OCI-M2 (cell line): ENCODE measurements around the gene ADAMTS17.

ENCODE experiments used
- DNase-seq: peaks from one replicate; lab custom pipeline; 2025; ENCODE audit not compliant: unreplicated experiment; lab: John Stamatoyannopoulos, UW

ADAMTS17 gene

DNA sequence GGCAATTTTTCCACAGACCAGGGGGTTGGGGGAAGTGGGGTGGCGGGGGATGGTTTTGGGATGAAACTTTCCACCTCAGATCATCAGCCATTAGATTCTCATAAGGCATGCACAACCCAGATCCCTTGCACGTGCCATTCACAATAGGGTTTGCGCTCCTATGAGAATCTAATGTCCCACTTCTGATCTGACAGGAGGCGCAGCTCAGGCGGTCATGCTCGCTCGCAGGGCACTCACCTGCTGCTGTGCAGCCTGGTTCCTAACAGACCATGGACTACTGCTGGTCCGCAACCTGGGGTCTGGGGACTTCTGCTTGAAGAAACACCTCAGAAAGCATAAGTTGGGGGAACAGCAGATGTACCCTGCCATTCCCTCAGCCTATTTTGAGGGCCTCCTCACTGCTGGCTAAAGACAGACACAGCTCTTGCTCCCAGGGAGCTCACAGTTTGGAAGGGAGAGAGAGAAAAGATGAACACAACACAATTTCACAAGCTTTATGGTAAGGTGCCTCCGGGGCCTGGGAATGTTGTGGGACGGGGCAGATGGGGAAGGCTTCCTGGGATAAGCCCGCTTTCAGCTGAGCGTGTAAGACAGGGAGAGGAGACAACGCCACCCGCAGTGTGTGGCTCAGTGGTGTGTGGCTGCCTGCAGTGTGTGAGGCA lies 285.2 kb downstream of the ADAMTS17 start:
- no peak for DNase-seq

DNA sequence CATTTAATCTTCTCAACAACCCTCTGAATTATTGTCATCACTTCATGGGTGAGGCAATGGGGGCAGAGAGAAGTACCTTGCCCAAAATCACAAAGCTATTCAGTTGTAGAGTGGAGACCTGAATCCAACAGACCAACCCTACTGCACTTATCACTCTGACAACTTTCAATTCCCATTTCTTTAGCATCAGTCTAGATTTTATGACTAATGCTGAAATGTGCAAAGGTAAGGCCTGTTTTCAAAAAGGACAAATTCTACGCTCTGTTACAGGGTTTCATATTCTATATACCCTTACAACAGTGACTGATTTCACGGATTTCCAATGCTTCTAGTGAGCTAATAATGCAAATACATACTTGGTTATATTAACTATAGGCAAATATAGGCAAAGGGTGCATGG lies 286.0 kb downstream of the ADAMTS17 start:
- DNase-seq: no peak

DNA sequence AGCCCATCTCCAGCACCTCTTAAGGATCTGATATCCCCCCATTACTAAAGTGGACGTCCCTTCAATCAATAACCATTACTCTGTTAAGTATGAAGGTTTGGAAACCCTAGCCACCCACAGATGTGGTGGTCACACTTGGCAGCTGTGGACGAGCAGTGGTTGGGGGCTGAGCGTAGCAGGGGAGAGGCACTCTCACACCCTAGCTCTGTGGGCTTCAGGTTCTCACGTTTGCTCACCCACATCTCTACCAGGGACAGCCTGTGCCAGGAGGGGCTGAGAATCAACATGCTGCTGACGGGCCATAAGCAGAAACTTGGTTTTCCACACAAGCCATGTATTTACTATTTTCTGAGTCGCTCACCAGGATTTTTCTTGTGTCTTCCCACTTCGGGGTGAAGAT lies 287.2 kb downstream of the ADAMTS17 start:
- no peak for DNase-seq

DNA sequence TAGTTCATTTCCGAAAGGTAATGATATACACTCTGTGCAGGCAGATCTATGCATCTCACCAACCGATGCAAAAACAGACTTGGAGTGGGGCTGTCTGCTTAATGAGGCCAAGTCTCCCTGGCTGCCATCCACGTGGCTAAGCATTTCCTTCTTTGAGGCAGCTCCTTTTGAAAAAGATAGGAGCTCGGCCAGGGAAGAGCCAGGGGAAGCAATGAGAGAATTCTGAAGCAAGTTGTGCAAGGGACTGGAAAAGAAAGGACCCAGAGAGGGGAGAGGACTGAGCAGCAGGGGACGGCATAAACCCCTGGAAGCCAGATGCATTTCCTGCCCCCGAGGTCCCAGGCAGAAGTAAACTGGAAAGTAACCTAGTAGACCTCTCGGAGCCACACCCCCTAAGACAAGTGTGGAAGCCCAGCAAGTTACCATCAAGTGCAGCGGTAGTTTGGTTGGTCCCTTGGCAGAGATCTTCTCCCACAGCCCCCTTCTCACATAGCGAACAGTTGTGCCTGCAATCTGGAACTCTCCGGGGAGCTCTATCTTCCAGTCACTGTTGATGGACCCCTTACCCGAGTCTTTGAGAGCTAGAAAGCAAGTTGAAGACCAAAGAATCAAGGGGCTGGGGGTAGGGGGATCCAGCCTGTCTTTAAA lies 288.2 kb downstream of the ADAMTS17 start:
- no peak for DNase-seq

DNA sequence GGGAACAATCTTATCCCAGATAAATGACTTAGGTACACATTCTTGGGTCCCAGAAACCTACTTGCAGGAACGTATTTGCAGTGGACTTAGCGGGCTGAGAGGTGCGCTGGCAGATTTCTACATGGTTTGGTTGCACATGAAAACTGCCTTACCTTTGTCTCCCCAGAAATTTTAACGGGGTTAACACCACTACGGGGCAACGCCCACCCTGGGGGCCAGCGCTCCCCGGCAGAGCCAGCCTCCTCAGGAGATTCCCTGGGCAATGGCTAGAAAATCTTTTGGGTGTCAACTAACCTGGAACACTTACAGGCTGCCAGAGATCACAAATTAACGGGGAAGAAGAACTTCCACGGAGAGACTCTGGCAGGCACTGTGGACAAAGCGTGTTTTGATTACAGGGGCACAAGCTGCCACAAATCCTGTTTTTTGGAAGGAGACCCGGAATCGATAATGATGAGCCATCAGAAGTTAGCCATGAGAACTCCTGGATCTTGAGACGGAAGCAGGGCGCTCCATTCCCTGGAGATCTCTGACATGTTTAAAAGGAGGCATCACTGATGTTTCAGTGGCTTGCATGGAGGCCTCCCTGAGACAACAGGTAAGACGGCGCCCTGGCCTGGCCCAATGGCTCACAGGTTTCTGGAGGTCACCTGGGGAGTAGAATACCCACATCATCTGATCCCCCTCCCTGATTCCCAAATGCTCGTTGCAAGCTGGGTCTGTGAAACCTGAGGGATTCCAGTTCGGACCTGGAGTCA lies 288.9 kb downstream of the ADAMTS17 start:
- DNase-seq: no peak

DNA sequence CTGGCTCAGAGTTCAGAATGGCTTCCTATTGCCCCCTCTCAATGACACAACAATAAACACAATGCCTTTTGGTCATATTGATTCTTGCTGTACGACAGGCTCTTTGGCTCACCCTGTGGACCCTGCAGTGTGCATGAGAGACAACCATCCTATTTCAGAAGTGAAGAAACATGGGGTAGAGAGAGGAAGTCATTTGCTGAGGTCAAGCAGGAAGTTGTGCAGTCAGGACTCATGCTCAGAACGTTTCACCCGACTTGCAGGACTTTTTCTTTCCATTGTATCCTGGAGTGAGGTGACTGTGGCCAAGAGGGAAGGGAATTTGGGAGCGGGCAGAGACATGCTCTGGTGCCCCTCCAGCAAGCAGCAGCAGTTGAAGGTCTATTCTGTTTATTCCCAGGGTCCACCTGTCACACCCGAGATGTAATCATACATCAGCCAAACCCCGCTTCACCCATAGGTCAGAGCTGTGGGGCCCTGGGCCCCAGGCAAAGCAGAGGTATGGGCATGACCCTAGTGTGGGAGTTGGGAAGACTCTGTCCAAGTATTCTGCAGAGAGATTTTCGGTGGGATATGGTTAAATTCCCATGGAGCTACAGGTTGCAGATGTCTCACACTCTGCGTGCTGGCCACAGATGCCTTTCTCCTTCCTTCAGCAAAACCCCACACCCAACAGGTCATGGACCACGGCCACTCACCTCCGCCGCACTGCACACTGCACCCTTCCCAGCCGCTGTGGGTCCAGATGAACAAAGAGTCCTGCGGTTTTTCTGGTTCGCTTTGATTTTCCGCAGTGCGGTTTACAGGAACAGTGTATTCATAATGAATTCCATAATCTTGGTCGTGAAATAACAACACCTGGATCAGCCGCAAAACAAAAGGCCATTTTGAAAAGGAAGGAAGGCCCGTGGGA lies 290.6 kb downstream of the ADAMTS17 start:
- DNase-seq: no peak

DNA sequence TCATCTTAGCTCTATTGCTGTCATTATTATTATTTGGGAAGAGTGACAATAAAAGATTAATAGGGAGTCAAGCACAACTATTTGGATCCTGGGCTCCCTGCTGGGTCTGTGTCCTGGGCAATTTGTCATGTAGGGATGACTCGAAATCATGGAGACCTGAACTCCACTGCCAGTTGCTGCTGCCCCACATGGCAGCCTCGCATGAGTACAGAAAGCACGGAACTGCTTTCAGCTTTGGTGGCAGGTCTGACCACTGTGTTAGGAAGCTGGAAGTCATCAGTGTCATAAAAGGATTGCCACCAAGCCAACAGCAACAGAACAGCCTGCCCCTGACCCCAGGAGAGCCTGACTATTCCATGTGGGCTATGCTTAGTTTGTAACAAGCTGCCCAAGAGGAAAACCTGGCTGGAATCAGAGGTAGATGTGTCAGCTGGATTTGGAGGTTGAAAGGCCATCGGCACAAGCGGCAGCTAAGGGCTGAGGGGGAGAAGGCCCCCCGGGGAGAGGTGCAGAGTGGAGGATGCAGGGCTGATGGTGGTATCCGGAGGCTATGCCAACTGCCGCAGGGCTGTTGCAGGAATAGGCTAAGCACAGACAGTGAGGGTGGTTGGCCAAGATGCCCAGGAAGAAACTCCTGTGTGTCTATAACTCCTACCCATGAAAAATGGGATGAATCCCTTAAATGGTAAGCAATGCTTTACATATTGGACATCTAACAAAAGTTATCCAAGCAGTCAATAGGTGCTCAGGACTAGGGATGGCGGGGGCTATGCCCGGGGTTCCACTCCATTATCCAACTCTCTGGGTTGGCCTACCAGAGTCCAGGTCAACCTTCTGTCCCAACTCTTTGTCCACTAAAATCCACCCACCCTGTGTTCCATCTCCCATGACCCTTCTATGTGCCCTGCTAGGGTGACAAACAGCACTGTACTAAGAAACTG lies 291.6 kb downstream of the ADAMTS17 start:
- DNase-seq: no peak

DNA sequence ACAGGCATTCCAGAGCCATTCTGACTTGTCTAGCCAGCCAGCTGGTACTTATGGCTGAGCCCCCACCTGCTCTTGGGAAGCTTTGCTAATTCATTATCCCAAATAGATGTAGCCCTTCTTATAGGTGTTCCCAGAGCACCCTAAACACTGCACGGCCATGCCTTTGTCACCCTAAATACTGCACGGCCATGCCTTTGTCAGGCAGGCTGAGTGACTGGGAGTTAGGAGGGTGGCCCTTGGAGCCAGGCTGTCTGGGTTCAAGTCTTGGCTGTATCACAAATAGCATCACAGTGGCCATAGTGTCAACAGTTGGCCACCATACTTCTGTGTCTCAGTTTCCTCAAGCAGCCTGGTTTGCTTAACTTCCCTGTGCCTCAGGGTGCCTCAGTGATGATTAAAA lies 292.3 kb downstream of the ADAMTS17 start:
- DNase-seq: no peak

DNA sequence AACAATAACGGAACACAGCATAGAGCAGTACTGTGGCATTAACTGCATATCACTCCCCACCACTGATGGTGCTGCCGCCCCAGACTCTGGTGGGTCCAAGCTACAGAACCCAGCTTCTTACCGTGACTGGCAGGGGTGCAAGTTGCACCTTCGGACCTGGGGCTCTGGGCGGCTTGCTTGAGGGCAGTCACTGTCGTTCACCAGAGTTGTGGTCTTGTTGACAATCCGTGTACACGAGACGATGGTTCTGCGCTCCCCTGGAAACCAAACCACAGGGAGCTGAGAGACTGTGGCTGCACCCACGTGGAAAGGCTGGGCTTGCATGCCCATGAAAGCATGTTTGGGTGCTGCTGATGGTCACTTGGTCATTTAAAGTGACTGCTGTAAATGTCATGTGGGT lies 293.0 kb downstream of the ADAMTS17 start:
- no peak for DNase-seq

DNA sequence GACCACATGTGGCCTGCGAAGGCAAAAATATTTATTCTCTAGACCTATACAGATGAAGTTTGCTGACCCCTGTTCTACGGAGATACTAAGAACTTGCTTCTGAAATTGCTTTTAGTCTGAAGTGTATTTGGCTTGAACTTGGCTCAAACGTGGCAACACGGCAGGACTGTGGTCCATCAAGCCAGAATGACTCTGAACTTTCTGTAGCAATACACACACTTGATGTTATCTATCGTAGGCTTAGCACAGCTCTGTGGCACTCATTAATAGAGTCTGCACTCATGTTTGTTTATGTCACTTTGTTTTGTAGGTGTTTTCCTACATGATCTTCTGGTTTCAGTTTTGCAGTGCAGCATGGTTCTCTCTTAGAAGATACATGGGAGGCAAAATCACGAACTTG lies 298.1 kb downstream of the ADAMTS17 start:
- no peak for DNase-seq

DNA sequence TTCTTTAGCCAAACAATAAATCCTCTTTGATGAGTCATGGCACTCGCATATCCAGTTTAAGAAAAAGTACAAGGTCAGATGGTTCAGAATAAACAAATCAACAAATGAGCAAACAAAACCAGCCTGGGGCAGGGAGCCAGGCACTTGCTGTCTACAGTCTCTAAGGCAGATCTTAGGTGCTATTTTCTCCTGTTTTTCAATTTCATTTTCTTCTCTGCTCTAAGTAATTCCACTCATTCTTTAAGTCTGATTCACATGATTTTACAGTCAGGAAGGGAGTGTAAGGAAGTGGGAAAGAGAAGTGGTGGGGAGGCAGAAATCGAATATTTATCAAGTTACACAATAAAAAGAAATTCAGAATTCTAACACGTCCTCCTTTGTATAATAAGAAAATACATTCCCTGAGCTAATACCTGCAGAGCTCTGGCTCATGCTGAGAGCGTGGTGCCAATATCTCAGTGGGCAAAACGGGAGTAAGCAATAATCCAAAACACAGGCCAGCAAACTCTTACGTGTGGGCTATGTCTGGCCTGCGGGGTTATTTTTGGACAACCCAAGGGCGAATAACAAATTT lies 298.6 kb downstream of the ADAMTS17 start:
- DNase-seq: no peak

DNA sequence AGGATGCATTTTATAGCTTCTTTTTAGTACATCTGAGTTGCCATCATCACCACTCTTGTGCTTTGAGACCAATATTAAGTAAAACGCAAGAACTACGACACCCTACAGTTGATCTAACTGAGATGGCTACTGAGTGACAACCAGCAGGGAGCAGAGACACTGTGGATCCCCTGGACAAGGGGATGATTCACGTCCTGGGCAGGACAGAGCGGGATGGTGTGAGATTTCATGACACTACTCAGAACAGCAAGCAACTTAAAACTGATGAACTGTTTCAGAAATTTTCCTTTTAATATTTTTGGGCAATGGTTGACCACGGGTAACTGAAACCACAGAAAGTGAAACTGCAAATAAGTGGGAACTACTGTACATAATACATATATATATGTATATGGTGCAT lies 299.2 kb downstream of the ADAMTS17 start:
- no peak for DNase-seq

DNA sequence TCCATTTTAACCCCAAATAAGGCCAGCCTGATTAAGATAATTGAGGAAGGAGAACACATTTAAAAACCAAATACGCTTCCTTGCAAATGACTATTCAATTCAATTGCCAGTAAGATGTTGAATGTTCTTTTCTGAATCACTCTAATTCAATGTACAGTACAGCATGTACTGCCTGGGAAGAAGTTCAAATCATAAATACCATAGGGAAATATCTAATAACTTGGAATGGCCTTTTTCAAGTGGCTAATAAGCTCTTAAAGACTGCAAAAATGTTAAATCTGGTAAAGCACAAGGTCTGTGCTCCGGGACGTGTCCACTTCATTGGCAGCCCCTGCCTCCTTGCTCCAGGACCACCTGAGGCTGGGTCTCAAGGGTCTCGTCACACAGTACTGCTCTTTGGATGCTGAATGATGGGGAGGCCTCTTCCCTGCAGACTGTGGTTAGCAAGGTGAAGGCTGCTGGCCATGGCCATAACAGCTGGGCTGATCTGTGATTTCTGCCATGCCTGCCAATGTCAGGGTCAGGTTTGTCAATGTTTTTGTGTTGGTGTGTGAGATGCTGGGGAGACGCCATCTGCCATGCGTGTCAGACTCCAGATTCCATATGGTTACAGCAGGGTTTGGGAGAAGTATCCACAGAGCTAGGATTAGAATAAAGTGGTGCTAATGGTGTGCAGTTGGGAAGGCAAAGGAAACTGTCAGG lies 300.5 kb downstream of the ADAMTS17 start:
- no peak for DNase-seq

DNA sequence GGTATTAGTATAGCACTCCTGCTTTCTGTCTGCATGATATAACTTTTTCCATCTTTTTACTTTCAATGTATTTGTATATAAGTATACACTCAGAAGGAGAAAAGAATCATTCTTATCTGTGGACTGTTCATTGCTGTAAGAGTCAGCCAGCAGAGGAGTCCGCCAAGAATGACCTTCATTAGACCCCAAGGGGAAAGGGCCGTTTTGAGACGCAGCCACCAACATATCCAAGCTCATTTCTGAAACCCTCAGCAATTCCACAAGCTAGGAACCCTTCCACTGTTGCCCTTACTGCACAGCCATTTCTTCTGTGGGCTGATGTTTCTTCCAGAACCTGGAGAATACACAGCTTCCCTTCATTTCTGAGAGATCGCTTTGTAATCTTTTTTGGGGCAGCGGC lies 301.8 kb downstream of the ADAMTS17 start:
- no peak for DNase-seq

DNA sequence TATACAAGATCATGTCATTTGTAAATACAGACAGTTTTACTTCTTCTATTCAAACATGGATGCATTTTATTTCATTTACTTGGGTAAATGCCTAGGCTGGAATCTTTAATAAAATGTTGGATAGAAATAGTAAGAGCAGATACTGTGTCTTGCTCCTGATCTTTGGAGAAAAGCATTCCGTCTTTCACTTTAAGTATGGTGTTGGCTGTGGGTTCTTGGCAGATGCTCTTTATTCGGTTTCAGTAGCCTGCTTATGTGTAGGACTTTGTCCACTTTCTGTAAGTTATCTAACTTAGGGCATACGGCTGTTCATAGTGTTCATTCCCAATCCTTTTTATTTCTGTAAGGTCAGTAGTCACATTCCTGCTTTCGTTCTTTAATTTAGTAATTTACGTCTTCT lies 303.0 kb downstream of the ADAMTS17 start:
- DNase-seq: no peak

DNA sequence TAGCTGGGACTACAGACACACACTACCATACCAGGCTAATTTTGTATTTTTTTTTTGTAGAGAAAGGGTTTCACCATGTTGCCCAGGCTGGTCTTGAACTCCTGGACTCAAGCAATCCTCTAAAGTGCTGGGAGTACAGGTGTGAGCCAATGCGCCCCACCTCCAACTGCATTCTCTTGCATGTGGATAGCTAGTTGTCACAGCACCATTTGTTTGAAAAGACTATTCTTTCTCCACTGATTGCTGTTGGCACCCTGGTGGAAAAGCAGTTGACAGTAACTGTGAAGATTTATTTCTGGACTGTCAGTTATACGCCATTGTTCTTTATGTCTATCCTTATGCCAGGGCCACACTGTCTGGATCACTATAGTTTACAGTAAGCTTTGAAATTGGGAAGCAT lies 303.9 kb downstream of the ADAMTS17 start:
- DNase-seq: no peak

DNA sequence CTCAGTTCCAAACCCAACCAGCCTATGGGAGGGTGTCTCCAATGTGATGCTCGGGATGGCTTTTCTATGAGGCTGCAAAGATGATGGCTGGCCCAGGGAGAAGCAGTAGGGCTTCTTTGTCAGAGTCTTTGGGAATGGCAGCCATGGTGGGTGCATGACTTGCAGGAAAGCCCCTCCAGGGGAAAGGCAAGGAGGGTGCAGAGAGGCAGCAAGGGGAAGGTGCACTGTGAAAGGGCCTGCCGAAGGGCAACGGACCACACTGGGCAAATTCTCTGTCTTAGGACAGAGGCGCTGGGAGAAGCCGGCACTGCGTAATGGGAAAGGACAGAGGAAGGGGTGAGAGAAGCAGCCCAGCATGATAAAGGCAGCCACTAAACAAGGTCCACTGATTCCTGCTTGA lies 305.8 kb downstream of the ADAMTS17 start:
- no peak for DNase-seq

DNA sequence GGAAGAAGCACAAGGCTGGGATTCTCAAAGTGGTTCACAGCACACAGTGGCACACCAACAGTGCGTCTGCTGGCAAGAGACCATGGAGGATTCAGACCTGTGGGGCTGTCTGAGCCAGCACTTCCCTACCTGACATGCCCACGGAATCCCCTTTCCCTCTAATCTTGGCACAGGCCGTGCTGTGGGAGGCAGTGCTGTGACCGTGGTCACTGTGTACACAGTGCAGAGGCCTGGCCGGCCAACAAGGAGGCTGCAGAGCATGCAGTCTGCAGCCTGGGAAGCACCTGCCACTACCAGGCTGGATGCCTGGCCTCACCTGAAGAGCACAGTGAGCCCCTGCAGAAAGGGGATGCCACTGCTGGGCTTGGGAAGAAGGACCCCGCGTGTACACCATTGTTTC lies 307.6 kb downstream of the ADAMTS17 start:
- DNase-seq: no peak

DNA sequence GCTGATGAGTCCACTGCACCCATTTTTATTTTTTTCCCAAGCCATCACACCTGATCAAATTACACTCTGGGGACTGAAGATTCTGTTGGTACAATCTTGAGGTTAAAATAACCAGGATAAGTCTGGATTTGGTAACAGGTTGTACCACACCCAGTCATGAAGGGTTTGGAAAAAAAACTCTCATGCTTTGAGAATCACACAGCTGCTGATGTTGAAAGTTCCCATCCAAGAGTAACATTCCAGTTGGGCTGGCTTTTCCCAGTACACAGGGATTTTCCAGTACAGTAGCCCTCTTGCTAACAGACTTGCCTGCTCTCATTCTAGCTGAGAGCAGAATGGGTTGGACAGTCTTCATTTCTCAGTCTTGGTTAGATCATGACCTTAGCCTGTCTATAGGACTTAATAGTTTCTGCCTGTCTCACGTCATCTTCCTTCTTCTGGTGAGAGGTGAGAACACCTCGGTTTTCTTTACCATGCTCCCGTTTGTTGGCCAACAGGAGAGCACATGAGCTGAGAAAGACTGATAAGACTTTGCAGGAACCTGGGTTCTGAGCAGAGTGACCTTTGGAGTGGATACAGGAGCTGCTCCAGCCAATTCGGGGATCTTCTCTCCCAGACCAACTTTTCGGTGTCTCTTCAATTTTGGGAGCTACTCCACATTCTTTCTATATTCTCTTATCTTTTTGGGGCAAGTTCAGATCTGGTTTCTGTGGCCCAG lies 308.5 kb downstream of the ADAMTS17 start:
- DNase-seq: no peak
